OCI-LY7 (cell line): ENCODE results near the gene RINT1.

Experiments used
- EZH2phosphoT487 ChIP-seq: fragments of 200-600 bp; sonication (generic); IDR thresholded peaks from 2 replicates; pipeline ENCODE4 v1.6.1; 2018; ENCODE audit warnings: low read depth, borderline replicate concordance, mild to moderate bottlenecking, mixed run types, antibody characterized with exemption, low read length, moderate library complexity, mixed read lengths
- TF ChIP-seq, protein P1 (sequence below): fragments of 200-600 bp; sonication (generic); conservative IDR thresholded peaks from 2 replicates; pipeline ENCODE4 v1.5.1; 2014; ENCODE audit warnings: mild to moderate bottlenecking, antibody characterized with exemption, low read length, moderate library complexity, mixed read lengths

DNA sequence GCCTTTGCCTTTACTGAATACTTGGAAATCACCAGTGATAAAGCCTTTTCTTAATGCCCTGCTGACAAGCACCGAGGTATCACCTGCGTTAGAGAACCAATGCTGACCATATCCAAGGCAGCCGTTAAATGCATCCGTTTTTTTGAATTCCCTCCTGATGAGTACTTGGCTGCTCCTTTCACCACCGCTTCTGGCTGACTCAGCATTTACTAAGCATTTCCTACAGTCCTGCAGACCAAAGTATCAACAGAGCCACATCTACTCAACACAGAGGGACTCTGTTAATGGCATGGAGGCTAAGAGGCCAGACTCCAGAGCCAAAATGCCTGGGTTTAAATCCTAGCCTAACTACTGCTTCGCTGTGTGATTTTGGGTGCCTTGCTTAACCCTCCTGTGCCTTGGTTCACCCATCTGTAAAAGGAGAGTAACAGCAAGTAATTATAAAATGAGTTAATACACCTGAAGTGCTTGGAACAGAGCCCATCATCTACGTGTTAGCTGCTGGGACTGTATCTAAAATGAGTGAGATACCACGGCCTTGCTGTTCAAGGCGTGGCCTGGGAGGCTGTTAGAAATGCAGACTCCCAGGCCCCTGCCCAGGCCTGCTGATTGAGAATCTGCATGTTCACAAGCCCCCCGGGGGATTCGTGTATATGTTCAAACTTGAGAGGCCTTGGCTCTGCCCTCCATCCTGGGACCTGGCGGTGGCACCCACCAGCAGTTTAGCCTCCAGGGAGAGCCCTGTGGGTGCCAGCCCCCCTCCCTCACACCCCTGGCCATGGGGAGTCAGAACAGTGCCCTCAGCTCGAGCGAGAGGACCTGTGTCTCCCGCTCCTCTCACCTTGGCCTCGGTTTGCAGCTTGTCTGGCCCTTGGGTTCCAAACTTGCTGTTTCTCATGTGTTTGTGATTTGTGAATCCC, 80.1 kb downstream of the RINT1 start:
- TF ChIP-seq, protein P1, sequence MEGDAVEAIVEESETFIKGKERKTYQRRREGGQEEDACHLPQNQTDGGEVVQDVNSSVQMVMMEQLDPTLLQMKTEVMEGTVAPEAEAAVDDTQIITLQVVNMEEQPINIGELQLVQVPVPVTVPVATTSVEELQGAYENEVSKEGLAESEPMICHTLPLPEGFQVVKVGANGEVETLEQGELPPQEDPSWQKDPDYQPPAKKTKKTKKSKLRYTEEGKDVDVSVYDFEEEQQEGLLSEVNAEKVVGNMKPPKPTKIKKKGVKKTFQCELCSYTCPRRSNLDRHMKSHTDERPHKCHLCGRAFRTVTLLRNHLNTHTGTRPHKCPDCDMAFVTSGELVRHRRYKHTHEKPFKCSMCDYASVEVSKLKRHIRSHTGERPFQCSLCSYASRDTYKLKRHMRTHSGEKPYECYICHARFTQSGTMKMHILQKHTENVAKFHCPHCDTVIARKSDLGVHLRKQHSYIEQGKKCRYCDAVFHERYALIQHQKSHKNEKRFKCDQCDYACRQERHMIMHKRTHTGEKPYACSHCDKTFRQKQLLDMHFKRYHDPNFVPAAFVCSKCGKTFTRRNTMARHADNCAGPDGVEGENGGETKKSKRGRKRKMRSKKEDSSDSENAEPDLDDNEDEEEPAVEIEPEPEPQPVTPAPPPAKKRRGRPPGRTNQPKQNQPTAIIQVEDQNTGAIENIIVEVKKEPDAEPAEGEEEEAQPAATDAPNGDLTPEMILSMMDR, result no peak
- TF ChIP-seq EZH2phosphoT487, result no peak
